HG02981 (cell line): ENCODE results near the gene IER2.
"Not testable (repeated sequence)": the region's sequence is repeated elsewhere in the genome, so short reads cannot be mapped to it uniquely, and the experiment has no call there.

Experiments
- ATAC-seq: cut with Tn5 transposase; IDR thresholded peaks from one replicate; pipeline ENCODE4 v1.9.1; 2021; ENCODE audit warnings: mild to moderate bottlenecking, moderate library complexity; ENCODE audit not compliant: unreplicated experiment

Gene IER2

GRCh38 chr19:13138171-13138915, 11.9 kb upstream of the IER2 start:
- ATAC-seq = no peak

DNA sequence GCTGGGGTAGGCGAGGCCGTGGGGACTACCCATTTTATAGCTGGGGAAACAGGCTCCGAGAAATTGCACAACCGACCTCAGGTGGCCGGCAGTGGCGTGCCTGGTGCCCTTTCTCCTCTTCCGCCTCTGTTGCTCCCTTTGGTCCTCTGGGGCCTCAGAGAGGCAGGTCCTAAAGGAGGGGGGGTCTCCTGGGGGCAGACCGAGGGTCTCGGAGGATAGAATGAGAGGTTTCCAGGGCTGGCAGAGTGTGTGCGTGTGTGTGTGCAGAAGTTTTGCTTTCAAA, 11.4 kb upstream of the IER2 start:
- no peak for ATAC-seq

DNA sequence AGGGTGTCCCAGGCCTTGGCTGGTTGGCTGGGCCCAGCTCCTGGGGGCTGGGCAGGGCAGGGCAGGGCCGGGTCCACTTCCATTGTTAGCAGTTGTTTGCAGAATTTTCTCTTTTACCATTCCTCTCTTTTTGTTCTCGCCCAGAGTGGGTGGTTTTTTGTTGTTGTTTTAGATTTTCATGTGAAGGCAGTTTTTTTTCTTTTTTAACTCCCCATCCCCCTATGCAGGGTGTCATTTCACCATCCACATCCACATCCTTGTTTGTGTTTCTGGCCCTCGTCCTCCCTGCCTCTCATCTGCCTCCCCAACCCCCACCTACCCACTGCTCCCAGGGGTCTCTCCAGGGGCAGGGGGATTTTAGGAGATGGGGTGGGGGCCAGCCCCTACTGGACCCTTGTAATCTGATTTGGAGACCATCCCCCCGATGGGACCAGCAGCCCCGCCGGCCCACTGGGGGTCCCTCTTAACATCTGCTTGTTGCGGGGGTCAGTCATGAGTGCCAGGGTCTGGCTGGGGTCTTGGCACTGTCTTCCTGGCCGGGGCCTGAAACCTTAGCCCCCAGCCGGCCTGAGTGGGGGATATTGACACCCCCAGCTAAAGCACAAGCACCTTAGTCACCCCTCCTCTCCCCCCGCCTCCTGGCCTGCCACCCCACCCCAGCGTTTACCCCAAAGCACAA, 10.4 kb upstream of the IER2 start:
- ATAC-seq = no peak

- ATAC-seq = no peak
These were observed 3.2 kb upstream of the IER2 start for GRCh38 chr19:13146763-13147563.

DNA sequence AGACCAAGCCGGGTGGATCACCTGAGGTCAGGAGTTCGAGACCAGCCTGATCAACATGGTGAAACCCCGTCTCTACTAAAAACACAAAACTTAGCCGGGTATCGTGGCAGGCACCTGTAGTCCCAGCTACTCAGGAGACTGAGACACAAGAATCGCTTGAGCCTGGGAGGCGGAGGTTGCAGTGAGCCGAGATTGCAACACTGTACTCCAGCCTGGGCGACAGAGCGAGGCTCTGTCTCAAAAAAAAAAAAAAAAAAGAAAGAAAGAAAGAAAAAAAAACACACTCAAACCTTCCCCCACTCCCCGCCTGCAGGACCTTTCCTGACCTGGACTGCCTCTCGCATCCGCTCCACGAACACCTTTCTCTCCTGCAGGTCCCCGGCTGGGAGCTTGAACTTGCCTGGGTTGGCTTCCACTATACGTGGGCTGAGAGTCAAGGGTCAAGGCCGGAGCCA, 1.0 kb upstream of the IER2 start:
- ATAC-seq = not testable (repeated sequence)

DNA sequence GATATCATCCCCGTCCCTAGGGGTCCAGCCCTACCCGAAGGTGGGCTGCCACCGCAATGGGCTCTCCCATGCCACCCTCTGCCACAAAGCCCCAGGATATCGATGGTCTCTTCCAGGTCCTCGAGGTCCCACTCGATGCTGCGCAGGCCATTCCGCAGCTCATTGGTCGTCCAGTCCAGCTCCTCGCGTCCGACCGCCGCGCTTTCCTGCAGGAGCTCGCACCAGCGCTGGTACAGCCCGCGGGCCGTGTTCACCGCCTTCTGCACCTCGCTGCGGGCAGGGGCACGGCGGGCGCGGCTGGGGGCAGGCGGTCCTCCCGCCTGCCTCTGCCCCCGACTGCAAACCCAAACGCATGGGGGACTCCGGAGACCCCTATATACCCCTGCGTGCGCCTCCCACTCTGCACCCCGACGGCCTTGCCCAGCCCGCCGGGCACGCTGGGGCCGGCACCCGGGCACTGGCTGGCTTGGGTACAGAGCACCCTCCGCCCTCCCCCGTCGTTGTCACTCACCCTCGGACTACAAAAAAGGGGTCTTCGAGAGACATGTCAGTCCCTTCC, 504 bp upstream of the IER2 start:
- ATAC-seq = no peak

GRCh38 chr19:13150931-13151604, 857 bp downstream of the IER2 start:
- no peak for ATAC-seq

DNA sequence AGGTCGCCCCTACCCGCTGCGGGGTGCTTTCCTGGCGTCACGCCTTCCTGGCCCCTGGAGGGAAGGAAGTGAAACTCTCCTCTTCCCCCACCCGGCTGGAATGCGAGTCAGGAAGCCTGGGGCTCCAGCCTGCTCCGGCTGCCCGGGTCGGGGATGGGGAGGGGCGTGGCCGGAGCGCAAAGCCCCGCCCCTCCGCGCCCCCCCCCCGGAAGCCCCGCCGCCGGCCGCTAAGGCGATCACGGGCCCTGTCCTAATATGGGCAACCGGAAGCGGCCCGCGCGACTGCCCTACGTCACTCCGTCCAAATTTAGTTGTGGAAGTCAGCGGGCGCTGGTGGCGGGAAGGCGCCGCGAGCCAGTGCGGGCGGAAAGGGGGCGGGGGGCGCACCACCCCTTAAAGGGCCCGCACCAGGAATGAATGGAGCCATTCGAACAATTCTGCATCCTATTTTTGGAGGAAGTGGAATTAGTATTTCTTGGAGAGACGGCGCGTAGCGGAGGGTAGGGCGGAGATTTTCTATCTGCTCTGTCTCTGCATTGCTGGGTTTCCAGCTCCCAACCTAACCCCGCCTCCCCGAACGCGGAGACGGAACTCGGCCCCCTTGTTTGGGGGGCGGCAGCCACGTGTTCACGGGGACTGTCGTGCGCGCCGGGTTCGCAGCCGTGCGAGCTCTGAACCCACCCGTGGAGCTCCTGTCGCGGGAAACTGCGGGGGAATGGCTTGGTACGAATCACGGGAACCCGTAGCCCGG, 1.6 kb downstream of the IER2 start:
- ATAC-seq = peak; percentile 33

DNA sequence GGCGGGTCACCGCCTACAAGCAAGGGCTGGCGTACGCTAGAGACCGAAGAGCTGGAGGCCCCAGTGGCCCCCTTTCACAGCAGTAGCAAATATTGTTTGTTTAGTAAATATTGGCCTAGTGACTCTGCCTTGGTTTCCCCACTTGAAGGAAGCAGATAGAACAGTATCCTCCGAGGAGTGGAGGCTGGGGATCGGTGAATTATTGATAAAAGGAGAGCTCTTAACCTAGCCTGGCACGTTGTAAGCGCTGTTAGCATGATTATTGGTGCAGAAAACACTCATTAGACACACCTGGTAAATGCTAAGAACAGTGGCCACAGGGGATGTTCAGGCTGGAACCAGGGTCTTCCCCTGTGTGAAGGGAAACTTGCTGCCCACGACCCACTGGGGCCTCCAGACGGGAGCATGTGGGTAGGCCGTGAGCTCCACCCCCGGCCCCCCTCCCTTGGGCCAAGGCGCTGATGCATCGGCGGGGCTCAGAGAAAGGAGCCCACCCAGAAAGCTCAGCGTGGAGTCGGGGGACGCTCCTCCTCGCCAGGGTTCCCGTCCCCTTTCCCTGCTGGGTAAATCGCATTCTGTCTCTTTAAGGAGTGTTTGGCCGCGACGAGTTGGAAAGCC, 2.3 kb downstream of the IER2 start:
- ATAC-seq = no peak

- no peak for ATAC-seq
These were observed 2.9 kb downstream of the IER2 start for GRCh38 chr19:13152974-13153568.

GRCh38 chr19:13153569-13154240, 3.5 kb downstream of the IER2 start:
- ATAC-seq = no peak

- no peak for ATAC-seq
These were observed 4.1 kb downstream of the IER2 start for GRCh38 chr19:13154241-13154778.

- ATAC-seq = no peak
These were observed 4.8 kb downstream of the IER2 start for GRCh38 chr19:13154911-13155471.

GRCh38 chr19:13155472-13156359, 5.5 kb downstream of the IER2 start:
- peak; percentile 25 for ATAC-seq

GRCh38 chr19:13159713-13160112, 9.5 kb downstream of the IER2 start:
- no peak for ATAC-seq

GRCh38 chr19:13160557-13160956, 10.3 kb downstream of the IER2 start:
- ATAC-seq = no peak
